Subcutaneous abdominal adipose tissue (tissue), 5 donors: ENCODE data around the gene CDC42BPB.

Experiments
- H3K27ac ChIP-seq: one replicate; pipeline ENCODE4 v1.7.0; 2013; ENCODE audit warnings: low read depth, mild to moderate bottlenecking, inconsistent platforms, low read length, moderate library complexity
- H3K27me3 ChIP-seq, 5 donors: one replicate each; pipeline ENCODE4 v1.7.0; 2013; ENCODE audit warnings: low read length in 5 of 5, inconsistent platforms in 1 of 5; ENCODE audit not compliant: control insufficient read depth in 5 of 5, insufficient read depth in 4 of 5
- H3K36me3 ChIP-seq, 5 donors: one replicate each; pipeline ENCODE4 v1.7.0; 2013; ENCODE audit warnings: low read length in 5 of 5; ENCODE audit not compliant: control insufficient read depth in 5 of 5, insufficient read depth in 5 of 5
- H3K4me1 ChIP-seq, 5 donors: one replicate each; pipeline ENCODE4 v1.7.0; 2013; ENCODE audit warnings: low read length in 5 of 5, mild to moderate bottlenecking in 3 of 5, moderate library complexity in 1 of 5; ENCODE audit not compliant: control insufficient read depth in 5 of 5, insufficient read depth in 5 of 5
- H3K4me3 ChIP-seq, 5 donors: one replicate each; pipeline ENCODE4 v1.7.0; 2013; ENCODE audit warnings: low read length in 5 of 5, low read depth in 1 of 5
- H3K9ac ChIP-seq, 5 donors: one replicate each; pipeline ENCODE4 v1.7.0; 2013; ENCODE audit warnings: low read length in 5 of 5, mild to moderate bottlenecking in 4 of 5, moderate library complexity in 3 of 5
- H3K9me3 ChIP-seq, 5 donors: one replicate each; pipeline ENCODE4 v1.7.0; 2013; ENCODE audit warnings: low read length in 5 of 5; ENCODE audit not compliant: control insufficient read depth in 5 of 5
- donor health status: healthy.
- donor health status: healthy.
- donor health status: healthy.
- donor health status: healthy.
- donor health status: healthy.

The CDC42BPB gene

DNA sequence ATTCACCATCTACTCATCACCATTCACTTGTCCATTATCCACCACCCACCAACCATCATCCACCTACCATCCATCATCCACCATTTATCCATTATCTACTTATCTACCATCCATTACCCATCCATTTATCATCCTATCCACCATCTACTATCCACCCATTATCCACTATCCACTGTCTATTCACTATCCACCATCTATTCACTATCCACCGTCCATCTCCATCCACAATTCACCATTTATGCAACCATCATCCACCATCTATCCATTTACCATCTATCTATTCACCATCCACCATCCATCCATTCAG lies 136.4 kb downstream of the CDC42BPB start:
- H3K4me3 ChIP-seq = no peak overlapping the region
- no peaks in the 10 kb centered on the region for H3K9me3 ChIP-seq
- H3K27ac ChIP-seq = no peak overlapping the region
- no peaks in the 10 kb centered on the region for H3K36me3 ChIP-seq
- peaks cover 0 to 16% (median 13%) of the 10 kb centered on the region in 5 donors for H3K4me1 ChIP-seq
- H3K27me3 ChIP-seq = peaks cover 22 to 33% (median 31%) of the 10 kb centered on the region in 5 donors
- no peak overlapping the region for H3K9ac ChIP-seq

DNA sequence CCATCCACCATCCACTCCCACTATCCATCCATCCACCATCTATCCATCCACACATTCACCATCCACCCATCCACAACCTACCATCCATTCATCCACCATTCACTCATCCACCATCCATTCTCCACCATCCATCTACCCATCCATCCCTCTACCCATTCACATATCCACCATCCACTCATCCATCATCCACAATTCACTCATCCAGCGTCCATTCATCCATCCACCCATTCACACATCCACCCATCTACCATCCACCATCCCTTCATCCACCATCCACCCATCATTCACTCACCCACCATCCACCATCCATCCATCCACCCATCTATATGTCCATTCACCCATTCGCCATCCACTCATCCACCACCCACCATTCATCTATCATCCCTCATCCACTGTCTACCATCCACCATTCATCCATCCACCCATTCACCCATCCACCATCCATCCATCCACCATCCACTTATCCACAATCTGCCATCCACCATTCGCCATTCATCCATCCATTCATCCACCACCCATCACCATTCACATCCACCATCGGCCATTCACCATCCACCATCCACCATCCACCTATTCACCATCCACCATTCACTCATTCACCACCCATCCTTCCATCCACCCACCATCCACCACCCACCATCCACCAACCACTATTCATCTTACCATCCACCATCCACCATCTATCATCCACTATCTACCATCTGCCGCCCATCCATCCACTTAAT lies 136.9 kb downstream of the CDC42BPB start:
- Histone ChIP-seq H3K9me3 (no peaks in the 10 kb centered on the region), H3K9ac (no peak overlapping the region), H3K4me1 (peaks cover 0 to 16% (median 13%) of the 10 kb centered on the region in 5 donors), H3K4me3 (no peak overlapping the region), H3K36me3 (no peaks in the 10 kb centered on the region), H3K27me3 (peaks cover 22 to 30% (median 29%) of the 10 kb centered on the region in 5 donors), H3K27ac (no peak overlapping the region)

DNA sequence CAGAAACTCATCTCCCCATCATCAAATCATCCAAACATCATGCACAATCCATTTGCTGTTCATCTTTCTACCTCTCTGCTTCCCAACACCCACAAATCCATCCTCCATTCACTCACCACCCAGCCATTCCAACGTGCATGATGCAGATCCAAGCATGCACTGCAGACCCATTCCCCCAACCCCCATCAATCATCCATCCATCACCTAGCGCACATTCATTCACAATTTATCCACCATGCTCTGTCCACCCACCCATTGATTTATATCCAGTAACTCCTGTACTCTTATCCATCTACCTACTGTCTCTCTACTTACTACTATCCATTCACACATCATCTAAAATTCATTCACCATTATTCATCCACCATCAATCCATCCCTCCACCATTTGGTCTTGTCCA lies 138.9 kb downstream of the CDC42BPB start:
- Histone ChIP-seq H3K27me3 (peaks cover 6 to 15% (median 10%) of the 10 kb centered on the region in 5 donors), H3K36me3 (no peaks in the 10 kb centered on the region), H3K4me1 (peaks cover 0 to 11% (median 9%) of the 10 kb centered on the region in 5 donors), H3K9me3 (no peaks in the 10 kb centered on the region), H3K9ac (no peak overlapping the region), H3K4me3 (no peak overlapping the region), H3K27ac (no peak overlapping the region)

DNA sequence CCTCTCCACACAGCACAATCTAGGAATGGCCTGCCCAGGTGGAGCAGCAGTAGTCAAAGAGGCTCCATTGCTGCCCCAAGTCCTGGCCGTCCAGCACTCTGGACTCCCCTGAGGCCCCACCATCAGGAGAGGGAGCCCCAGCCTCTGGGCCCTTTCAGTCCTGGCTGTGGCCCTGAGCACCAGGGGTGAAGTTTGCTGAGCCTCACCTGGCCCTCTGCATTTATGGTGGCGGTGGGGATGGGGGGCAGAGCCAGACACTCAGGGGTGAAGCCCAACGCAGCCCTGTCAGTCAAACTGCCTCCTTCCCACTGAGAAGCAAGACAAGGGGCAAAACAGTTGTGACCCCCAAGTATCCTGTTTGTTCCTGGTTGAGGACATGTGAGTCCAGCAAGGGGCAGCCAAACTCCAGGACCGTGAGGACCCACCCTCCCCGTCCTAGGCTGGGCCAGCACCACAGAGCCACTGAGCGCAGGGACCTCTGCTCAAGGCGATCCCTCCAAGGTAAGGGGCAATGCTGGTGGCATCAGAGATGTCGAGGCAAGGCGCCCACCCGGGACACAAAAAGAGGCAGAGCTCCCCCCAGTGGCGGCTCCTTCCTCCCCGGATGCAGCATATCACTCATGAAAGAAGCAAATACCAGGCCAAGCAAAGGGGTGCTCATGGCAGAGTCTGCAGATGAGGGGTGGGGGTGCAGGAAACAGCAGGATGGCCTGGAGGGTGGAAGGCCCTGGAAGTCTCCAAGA lies 139.7 kb downstream of the CDC42BPB start:
- peaks cover 0 to 3% (median 1%) of the 10 kb centered on the region in 5 donors for H3K4me1 ChIP-seq
- no peak overlapping the region for H3K27ac ChIP-seq
- no peaks in the 10 kb centered on the region for H3K36me3 ChIP-seq
- H3K4me3 ChIP-seq = no peak overlapping the region
- peaks cover 3 to 7% (median 4%) of the 10 kb centered on the region in 5 donors for H3K27me3 ChIP-seq
- H3K9ac ChIP-seq = no peak overlapping the region
- no peaks in the 10 kb centered on the region for H3K9me3 ChIP-seq

DNA sequence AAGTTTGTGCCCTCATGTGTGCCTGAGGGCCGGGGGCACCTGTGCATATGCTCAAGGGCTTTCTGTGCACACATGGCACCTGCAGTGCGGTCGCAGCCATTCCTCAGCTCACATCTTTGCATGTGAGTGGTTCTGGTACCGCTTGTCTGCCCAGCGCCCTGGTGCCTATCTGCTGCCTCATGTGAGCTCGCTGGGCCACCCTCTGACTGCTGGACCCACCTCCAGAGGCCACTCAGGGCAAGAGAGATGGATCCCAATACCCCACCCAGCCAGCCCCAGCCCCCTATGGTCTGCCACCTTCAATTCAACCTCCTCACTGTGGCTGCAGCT lies 140.3 kb downstream of the CDC42BPB start:
- Histone ChIP-seq H3K27ac (no peak overlapping the region), H3K4me3 (no peak overlapping the region), H3K4me1 (peaks cover 0 to 6% (median 2%) of the 10 kb centered on the region in 5 donors), H3K9me3 (no peaks in the 10 kb centered on the region), H3K9ac (no peak overlapping the region), H3K36me3 (peaks cover 0 to 2% (median 0%) of the 10 kb centered on the region in 5 donors), H3K27me3 (peaks cover 0 to 2% (median under 1%) of the 10 kb centered on the region in 5 donors)

DNA sequence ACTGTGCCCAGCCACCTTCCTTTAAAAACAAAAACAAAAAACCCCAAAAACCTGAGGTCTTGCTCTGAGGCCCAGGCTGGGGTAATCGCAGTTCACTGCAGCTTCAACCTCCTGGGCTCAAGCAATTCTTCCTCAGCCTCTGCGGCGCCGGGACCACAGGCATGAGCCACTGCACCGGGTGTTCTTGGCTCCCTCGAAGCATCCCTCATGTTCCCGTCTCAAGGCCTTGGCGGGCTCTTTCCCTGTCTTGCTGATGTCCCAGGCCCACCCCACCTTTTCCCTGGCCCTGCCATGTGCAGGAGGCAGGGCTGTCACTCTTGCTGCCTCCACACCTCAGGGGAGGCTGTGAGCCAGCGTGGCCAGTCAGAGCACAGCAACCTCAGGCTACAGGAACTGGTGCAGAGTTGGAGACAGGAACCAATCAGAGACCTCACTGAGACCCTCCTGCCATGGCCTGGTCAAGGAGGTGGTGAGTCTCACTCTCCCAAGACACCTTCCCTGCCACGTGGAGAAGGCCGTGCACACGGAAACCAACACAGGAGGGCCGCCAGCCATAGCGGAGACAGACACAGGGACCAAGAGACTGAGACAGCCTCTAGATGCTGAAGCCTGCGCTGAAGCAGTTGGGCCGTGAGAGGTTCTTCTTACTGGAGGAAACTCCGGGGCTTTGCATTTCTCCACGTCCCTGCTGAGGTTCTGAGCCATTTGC lies 140.8 kb downstream of the CDC42BPB start:
- no peaks in the 10 kb centered on the region for H3K9me3 ChIP-seq
- H3K36me3 ChIP-seq = peaks cover 0 to 7% (median 0%) of the 10 kb centered on the region in 5 donors
- H3K27ac ChIP-seq = no peak overlapping the region
- H3K27me3 ChIP-seq = no peaks in the 10 kb centered on the region
- H3K4me3 ChIP-seq = no peak overlapping the region
- peaks cover 0 to 11% (median 7%) of the 10 kb centered on the region in 5 donors for H3K4me1 ChIP-seq
- no peak overlapping the region for H3K9ac ChIP-seq

DNA sequence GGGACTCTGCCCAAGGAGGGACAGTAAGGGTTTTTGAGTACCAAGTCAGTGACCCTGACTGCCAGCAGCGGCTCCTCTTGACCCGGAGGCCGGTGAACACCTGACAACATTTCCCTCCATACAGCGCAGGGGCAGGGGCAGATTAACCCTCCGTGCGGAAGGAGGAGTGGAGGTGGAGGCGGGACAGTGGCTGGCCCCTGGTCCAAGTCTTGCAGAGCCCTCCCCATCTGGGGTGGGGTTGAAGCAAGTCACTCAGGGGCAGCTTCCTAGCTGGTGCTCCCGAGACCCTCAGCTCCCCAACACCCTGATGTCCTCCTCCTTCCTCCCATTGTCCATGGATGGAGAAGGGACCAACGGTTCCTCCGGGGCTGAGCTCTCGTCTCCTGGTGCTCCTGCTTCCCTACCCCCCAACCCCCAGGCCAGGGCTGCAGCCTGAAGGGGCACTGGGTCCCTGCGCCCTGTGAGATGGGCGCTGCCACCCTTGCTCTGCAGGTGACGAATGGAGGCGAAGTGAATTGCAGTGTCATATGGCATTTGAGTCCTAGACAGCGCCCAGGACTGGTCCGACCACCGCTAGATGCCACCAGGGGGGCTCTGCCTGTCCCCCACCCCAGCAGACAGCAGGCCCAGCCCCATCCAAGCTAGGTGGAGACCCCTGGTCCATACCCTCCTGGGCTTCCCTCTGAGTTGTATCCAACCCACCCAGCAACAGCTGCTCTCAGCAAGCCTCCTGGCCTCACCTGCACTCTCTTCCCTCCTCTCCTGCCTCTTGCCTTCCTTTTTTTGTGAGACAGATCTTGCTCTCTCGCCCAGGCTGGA lies 141.8 kb downstream of the CDC42BPB start:
- Histone ChIP-seq H3K27me3 (no peaks in the 10 kb centered on the region), H3K9ac (no peak overlapping the region)

DNA sequence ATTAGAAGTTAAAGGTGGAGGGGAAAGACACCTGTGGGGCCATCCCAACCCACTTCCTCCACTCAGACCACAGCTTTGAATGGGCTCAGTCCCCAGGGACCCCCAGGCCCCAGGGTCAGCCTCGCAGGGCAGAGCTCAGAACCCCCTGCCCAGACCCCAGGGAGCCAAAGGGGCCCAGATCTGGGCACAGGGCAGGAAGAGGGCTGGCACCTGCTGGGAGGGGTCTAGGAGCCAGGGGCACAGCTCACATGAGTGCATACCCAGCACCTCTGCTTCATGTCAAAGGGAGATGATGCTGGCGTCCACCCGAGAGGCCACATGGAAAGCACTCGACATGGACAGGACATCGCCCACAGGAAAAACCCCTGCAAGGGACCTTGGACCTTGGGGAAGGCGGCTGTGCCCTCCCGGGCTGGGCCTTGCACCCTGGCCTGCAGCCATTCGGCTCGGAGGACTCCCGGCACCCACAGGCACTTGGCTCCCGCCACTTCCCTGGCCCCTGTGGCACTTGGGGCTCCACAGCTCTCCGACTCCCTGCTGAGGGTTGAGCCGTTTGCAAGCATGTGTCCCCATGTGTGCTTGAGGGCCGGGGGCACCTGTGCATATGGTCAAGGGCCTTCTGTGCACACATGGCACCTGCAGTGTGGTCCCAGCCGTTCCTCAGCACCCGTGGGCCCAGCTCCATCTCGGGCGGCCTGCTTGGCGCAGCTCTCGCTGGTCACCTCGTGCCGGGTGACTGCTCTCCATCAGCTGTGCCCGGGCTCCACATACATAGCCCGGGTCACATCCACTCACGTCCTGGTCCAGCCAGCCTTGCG lies 142.7 kb downstream of the CDC42BPB start:
- Histone ChIP-seq H3K27me3 (no peaks in the 10 kb centered on the region), H3K4me1 (peaks cover 0 to 28% (median 15%) of the 10 kb centered on the region in 5 donors), H3K27ac (no peak overlapping the region), H3K4me3 (no peak overlapping the region), H3K9ac (no peak overlapping the region), H3K36me3 (peaks cover 0 to 7% (median 0%) of the 10 kb centered on the region in 5 donors), H3K9me3 (no peaks in the 10 kb centered on the region)

More for the DNA sequence above, 141.8 kb downstream of the CDC42BPB start:
- Histone ChIP-seq H3K27ac (no peak overlapping the region), H3K4me3 (no peak overlapping the region), H3K9me3 (no peaks in the 10 kb centered on the region), H3K36me3 (peaks cover 0 to 7% (median 0%) of the 10 kb centered on the region in 5 donors), H3K4me1 (peaks cover 0 to 19% (median 15%) of the 10 kb centered on the region in 5 donors)
